ENCODE measurements around the gene GLRA1.
"Not testable (repeated sequence)": the region's sequence is repeated elsewhere in the genome, so short reads cannot be mapped to it uniquely, and the experiment has no call there.

GLRA1 gene

DNA sequence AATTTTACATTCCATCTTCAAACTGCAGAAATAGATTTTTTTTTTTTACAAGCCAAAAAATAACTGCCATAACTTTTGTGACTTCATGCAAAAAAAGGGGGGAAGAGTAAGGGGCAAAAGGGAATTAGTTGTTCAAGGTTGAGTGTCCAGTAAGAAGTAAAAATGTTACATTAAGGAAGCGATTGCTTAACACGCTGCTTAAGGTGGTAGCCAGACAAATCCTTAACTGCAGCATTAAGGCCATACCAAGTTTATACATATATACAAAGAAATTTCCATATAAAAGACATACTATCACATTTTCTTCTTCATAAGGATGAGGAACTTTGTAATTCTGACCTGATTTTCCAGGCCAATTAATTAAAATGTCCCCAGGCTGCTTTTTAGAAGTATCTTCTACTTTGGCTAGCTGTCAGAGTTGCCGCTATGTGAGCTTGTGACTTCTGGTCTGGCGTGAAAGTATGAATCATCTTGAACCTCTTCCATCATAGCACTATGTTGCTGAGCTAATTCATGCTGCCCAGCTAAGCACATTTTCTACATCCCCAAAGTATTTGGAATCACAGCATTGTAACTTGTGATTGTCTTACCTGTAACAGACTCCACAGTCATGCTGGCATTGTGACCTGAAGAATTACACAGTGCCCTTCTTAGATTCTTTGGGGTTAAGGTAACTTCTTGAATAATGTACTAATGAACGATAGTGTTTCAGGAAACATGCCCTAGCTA is 112.9 kb downstream of the GLRA1 start:
- no peak for DNase-seq

DNA sequence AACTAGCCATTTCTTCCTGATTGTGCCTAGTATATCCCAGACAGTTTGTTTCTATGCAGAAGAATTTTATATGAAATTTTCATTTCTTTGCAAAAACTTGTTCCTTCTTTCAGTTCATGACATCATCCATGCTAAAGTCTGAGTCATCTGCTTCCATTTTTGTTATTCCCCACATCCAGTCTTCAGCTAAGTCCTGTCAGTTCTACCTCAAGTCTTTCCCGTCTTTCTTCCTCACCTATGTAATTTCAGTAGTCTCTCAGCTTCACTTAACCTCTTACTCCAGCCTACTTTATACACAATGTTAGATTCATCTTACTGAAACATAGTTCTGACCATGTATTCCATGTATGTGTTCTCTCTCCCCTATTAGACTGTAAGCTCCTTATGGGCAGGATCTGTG is 113.8 kb downstream of the GLRA1 start:
- DNase-seq = no peak

DNA sequence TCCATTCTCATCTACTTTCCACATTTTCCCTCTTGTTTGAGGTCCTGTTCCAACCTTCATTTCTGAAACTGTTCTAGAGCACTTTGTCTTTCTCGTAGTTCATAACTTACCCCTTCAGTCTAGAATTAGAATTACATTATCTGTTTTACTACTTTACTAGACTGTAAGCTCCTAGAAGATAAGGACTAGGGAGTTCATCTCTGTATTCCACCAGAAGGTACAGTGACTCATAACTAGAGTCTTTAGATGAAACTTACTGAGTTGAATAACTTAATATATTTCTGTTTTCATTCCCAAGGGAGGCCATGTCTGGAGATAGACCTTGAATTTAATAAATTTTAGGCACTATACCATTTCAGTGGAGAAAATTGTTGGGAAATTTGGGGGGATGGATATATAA is 114.2 kb downstream of the GLRA1 start:
- DNase-seq = no peak

DNA sequence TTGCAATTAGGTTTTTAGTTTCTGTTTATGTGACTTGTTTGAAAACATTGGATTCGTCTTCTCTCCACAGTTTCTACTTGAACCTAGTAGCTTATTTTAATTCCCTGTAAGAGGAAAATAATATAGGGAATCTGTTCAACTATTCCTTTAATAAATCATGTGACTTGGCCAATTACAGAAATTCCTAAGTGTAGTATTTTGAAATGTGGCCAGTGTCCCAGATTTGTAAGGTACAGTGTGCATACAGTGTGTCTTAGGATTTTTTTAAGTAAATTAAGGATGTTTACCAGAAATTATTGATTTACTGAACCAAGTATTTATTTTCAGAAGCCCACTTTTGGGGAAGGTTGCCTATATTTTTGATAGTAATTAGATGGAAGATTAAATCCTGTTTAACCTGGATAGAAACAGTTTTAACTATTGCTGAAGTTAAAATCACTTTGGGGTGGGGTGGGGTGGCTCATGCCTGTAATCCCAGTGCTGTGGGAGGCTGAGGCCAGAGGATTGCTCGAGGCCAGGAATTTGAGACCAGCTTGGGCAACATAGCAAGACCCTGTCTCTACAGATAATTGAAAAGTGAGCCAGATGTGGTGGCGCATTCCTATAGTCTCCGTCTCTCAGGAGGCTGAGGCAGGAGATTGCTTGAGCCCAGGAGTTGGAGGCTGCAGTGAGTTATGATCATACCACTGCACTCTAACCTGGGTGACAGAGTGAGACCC is 116.0 kb downstream of the GLRA1 start:
- DNase-seq = no peak

DNA sequence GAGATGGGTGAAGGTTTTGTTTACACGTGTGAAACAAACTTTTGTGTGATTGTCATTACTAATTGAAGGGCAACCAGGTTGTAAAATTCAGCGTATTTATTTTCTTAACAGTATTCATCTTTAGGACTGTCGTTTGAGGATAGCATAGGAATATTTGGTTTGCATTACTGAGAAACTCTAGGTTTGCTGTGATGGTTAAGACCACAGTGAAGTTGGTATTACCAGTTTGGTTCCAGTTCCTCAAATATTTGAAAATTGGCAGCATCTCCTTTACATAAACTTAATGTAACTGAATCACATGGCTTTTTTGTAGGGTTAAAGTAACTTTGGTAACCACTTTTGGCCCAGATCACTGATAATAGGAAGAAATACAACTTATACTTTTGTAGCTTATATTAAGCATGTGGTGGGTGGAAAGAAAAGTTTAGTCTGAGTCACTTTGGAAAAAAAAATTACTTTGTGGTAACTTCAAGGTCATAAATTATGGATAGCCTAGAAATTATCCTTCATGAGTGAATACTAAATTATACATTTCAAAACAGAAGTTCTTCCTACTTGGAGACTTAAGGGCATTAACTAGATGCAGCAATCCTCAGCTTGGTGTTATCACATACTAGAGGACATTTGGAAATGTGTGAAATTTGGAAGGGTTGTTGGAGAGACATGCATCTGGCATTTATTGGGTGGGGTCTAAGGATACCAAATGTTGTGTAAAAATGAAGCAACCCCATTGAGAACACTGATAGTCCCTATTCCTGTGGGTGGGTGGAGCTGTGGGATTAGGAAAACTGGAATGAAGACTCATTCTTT is 119.0 kb downstream of the GLRA1 start:
- no peak for DNase-seq

DNA sequence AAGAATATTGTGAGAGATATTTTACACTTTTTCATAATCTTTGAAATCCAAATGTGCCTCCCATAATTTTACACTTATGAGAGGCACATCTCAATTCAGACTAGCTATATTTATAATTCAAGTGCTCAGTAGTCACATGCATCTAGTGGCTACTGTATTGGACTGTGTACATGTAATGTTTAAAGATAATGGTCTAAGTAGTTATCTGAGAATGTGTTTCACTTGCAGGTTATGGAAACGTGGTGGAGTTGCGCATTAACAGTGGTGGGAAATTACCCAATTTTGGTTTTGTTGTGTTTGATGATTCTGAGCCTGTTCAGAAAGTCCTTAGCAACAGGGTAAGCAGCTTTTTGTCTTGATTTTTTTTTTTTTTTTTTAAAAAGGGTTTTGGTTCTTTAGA is 124.1 kb downstream of the GLRA1 start:
- no peak for DNase-seq

DNA sequence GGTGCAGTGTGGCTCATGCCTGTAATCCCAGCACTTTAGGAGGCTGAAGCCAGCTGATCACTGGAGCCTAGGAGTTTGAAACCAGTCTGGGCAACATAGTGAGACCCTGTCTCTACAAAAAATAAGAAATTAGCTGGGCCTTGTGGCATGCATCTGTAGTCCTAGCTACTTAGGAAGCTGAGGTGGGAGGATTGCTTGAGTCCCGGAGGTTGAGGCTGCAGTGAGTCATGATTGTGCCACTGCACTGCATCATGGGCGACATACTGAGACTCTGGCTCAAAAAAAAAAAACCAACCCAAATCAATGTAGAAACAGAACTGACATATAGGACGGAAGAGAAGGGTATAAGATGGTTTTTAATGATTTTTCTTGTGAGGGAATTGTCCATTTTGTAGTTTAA is 125.2 kb downstream of the GLRA1 start:
- DNase-seq = no peak

DNA sequence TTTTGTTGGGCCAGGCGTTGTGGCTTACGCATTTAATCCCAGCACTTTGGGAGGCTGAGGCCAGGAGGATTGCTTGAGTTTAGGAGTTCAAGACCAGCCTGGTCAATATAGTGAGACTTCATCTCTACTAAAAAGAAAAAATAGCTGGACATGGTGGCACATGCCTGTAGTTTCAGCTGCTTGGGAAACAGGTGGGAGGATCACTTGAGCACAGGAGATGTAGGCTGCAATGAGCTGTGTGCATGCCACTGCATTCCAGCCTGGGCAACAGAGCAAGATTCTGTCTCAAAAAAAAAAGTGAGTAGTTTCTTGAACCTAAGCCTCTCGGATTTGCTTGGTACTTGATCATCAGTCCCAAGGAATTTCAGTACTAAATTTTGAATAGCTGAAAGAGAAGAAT is 126.0 kb downstream of the GLRA1 start:
- no peak for DNase-seq

DNA sequence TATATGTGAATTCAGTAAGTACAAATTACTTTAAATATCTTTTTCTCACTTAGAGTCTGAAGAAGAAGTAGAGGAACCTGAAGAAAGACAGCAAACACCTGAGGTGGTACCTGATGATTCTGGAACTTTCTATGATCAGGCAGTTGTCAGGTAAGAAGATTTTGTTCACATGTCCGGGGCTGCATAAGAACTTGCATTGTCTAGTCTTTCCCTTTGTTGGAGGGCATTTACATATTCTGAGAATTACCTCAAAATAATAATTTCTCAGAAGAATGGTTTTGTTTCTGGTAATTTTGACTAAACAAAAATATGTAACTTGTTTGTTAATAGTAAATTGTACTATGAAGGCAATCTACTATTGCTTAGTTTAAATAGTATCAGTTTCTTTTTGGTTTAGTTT is 129.2 kb downstream of the GLRA1 start:
- DNase-seq = no peak

DNA sequence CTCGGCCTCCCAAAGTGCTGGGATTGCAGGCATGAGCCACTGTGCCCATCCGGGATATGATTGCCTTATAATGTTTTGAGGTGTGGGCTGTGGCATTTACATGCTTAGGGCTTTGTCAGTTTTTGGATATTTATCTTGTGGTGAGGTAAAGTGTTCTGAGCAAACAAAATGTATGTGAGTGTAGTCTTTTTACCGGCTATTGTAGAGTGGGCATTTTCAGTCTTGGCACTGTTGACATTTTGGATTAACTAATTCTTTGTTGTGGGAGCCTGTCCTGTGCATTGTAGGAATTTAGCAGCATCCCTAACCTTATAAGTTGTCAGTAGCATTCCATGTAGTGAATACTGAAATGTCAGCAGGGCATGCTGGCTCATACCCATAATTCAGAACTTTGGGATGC is 131.3 kb downstream of the GLRA1 start:
- no peak for DNase-seq

DNA sequence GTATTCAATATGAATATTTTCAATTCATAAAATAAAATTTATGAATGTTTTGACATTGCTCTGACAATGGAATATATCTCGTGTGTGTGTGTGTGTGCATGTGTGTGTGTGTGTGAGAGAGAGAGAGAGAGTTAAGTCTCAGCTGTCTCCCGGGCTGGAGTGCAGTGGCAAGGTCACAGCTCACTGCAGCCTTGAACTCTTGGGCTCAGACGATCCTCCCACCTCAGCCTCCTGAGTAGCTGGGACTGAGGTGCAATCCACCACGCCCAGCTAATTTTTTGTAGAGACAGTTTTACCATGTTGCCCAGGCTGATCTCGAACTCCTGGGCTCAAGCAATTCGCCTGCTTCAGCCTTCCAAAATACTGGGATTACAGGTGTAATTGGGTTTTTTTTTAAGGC is 136.8 kb downstream of the GLRA1 start:
- no peak for DNase-seq

DNA sequence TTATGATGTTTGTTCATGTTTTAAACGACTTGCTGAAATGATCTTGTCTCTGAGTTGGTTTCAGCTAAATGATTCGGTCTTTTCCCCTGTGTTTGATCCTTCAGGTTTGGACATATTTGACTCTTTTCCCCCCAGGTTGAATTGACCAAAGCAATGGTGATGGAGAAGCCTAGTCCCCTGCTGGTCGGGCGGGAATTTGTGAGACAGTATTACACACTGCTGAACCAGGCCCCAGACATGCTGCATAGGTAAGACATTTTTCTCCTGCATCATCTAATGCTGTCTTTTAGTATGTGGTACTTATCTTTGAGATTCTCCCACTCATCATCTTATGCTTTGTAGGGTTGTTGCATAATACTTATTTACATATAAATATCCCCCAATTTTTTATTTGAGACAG is 138.2 kb downstream of the GLRA1 start:
- no peak for DNase-seq

DNA sequence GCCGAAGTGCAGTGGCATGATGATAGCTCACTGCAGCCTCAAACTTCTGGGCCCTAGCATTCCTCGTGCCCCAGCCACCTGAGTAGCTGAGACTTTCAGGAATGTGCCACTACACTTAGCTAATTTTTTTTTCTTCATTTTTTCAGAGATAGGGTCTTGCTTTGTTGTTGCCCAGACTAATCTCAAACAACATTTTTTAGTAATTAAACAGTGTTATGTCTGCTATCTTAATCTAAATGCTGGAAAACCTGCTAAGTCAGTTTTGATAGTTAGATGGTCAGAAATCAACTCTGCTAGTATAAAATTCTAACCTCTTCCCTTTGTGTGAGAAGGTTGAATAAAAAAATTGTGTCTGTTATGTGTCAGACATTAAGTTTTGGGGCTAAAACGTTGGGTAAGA is 140.5 kb downstream of the GLRA1 start:
- DNase-seq = no peak

DNA sequence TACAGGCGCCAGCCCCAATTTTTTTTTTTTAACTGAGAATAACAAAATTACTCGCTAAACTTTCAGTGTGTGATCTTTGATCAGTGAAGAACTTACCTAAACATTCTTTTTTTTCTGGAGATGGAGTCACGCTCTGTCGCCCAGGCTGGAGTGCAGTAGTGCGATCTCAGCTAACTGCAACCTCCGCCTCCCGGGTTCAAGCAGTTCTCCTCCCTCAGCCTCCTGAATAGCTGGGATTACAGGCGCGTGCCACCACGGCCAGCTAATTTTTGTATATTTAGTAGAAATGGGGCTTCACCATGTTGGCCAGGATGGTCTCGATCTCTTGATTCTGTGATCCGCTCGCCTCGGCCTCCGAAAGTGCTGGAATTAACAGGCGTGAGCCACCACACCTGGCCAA is 141.0 kb downstream of the GLRA1 start:
- not testable (repeated sequence) for DNase-seq

DNA sequence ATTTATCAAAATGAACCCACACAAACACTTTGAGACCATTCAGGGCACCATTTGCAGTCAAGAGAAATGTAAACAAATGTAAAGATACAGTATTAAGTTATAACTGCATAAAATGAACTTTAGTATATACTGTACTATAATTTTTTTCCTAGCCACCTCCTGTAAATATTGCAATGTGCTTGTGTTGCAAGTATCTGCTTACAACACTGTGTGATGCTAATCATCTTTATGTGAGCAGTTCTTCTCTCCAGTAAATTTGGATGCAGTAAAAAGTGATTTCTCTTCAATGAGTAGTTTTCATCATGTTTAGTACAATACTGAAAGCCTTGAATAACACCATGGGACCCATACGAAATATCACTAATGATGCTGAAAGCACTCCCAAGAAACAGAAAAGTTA is 143.4 kb downstream of the GLRA1 start:
- no peak for DNase-seq

DNA sequence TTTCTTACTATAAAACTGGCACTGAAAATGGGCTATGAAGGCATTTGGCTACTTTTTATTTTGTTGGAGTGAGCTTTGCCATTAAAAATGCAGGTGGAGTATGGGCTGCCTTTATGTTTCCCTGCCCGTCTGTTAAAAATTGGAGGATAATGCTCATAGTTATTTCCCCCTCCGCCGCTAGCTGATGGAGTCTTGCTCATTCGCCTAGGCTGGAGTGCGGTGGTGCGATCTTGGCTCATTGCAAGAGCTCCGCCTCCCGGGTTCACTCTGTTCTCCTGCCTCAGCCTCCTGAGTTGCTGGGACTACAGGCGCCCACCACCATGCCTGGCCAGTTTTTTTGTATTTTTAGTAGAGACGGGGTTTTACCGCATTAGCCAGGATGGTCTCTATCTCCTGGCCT is 144.3 kb downstream of the GLRA1 start:
- DNase-seq = no peak

DNA sequence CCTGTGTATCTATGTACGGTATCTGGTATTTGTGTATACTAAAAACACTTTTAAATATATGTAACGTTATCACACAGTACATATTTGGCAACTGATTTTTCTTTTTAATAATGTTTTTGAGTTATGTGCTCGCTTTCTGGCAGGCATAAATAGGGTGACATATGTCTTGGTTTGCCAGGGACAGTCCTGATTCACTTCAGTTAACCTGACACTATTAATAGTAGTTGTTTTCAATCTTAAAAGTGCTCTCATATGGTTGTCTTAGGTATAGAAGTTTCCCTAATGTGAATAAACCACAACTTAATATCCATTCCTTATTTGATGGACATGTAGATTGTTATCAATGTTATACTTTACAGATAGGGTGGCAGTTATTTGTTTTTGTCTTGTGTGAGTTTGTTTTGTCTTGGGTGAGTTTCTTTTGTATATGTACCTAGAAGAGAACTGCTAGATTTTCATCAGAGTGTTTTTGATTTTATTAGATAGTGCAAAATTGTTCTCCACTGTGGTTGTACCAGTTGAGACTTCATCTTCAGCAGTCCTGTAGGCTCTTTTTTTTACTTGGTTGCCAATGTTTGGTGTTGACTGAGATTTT is 145.0 kb downstream of the GLRA1 start:
- DNase-seq = no peak

DNA sequence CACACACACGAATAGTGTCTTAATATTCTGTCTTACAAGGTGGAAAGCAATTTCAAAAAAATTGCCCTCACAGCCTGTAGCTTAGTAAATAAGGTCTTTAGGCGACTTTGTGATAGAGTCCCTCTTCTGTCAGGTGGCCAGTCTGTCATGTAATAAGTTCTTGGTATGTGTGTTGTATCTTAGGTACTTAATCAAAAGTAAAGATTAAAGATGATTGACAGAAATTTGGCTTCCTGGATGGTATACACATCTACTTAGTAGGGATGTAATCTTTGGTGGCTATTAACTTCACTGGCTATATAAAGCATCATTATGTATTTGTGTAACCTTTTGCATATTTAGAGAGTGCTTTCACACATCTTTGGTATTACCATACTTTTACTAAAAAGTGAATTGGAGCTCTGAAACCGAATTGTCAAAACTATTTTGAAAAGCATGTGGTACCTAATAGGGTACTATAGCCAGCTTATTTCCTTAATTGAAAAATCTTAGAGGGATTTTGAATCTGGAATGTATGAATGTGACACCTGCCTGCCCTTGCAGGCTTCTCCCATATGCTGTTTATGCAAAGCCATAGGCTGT is 149.5 kb downstream of the GLRA1 start:
- DNase-seq = no peak

DNA sequence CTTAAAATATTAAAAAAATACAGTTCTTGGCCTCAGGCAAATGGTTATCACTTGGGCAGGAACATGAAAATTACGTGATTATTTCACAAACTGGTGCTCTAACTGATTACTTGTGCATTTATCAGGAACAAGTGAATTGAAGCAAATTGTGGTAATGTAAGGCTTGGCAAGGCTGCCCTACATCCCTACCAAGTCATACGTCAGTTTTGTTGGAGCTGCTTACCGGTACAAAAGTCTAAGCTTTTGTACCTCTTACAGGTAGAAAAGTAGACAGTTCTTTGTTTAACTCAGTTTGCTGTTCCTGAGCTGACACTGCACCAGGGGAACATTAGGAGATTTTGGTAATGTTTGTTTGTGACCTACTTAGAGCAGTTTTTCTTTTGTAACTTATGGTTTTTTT is 150.7 kb downstream of the GLRA1 start:
- no peak for DNase-seq

DNA sequence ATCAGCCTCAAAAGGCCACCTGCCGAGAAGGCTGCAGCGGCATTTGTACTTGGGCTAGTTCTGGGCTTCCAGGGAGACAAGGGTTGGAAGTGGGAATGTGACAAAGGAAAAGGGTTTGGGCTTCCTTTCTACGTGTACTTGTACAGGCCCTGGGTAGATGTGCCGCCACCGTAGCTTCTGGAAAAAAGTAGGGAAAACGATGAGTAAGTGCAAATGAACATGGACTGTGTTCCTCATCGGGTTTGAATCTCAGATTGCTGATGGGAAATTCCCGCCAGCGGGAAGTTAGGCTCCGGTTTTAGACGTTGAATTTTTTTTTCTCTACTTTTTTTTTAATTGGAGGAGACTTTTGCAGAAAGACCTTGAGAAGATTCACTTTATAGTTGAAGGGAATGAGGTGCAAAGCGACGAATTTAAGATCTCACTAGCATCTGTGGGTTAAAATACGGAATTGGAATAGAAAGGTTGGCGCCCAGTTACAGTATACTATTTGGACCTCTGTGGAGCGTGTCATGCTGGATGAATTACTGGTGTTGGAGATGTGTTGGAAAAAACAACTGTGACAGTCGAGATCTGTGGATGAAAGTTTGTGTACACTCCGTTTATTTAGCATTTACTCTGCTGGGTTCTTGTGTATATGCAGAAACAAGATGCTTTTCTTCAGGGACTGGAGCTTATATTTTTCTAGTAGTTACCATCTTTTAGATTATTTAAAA is 151.6 kb downstream of the GLRA1 start:
- peak; percentile 52 for DNase-seq
